ENCODE measurements around the gene LRRC51. TPM values are rescaled to one million over a fixed set of nuclear protein-coding genes. Genes with fewer than 3 reads are reported as not detected.

The LRRC51 gene, protein sequence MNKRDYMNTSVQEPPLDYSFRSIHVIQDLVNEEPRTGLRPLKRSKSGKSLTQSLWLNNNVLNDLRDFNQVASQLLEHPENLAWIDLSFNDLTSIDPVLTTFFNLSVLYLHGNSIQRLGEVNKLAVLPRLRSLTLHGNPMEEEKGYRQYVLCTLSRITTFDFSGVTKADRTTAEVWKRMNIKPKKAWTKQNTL
- polyA plus RNA-seq (2013, experiment 1 of 2), result 3.7 TPM
- polyA plus RNA-seq (2013, experiment 2 of 2), result 4.3 TPM

DNA sequence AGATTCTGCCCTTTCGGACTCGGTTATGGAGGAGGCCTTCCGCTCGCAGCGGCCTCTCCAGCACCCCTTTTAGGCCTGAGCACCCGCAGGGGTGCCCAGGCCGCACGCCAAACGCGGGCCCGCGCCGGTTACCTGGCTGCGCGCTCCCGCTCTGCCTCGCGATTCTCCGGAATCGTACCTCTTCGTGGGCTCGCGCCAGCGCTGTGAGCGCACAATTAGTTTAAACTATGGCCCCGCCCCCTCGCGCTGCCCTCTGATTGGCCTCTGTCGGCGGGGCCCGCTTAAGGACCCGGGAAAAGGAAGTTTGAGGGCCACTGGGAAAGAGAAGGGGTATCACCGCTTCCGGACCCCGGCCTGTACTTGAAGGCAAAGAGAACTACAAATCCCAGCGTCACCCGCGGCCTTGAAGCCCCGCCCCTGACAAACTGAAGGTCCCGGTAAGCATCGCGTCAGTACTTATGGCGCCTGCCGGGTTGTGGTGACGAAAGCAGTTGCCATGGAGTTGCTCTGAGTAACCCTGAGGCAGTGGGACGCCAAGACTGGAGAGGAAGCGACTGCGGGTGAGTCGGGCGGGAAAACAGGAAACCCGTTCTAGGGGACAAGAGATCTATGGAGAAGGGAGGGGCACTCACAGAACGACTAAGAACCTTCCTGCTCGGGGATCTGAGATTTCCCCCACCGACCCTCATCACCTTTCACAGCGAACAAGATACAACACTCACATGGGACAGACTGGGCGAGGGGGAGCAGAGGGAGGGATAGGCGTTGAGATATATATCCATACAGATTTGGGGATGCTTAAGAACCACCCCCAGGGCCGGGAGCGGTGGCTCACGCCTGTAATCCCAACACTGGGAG is at the start of gene LRRC51, which contains the start of gene NUMA1:
LRRC51 (plus strand) TSS at position 525 of the 858 bp plus-strand sequence. CDS start 8,234 bp downstream, outside the sequence.
NUMA1 (minus strand) TSS at position 217 of the 858 bp plus-strand sequence. CDS start 44,599 bp downstream, outside the sequence.
- H4K8ac ChIP-seq (ENCODE audit: low read depth, low read length), result no peak within 1 kb of the TSS
- H2AK5ac ChIP-seq (ENCODE audit: low read length), result no peak within 1 kb of the TSS
- H2BK15ac ChIP-seq (replicated peaks; ENCODE audit: low read depth), result no peak within 1 kb of the TSS
- H3K56ac ChIP-seq (ENCODE audit: low read length), result peak within 1 kb of the TSS; percentile 95
- H3K23ac ChIP-seq (ENCODE audit: low read length), result no peak within 1 kb of the TSS
- DNase-seq, result peak; percentile 100
- H3K18ac ChIP-seq (ENCODE audit: low read length), result peak within 1 kb of the TSS; percentile 78
- peak within 1 kb of the TSS; percentile 92 for H3K4me2 ChIP-seq (ENCODE audit: low read length)
- no CpG with 5 or more reads among the region's 60 CpGs for WGBS (ENCODE audit: extremely low coverage, insufficient coverage, low lambda C conversion rate)
- no peaks in the 10 kb centered on the region for H3K27me3 ChIP-seq (ENCODE audit: insufficient read depth, low read length, poor library complexity)
- peak within 1 kb of the TSS; percentile 85 for H4K5ac ChIP-seq (ENCODE audit: low read length)
- peaks cover 28% of the 10 kb centered on the region for H3K79me2 ChIP-seq (ENCODE audit: control insufficient read depth, insufficient read depth, low read length)
- H3K79me1 ChIP-seq (ENCODE audit: low read length), result peaks cover 3% of the 10 kb centered on the region
- H2BK5ac ChIP-seq (ENCODE audit: low read length), result peak within 1 kb of the TSS; percentile 79
- peak within 1 kb of the TSS; percentile 48 for H2BK120ac ChIP-seq (ENCODE audit: low read depth, low read length)
- peak within 1 kb of the TSS; percentile 92 for H3K9ac ChIP-seq (ENCODE audit: low read length)
- H3K27ac ChIP-seq (ENCODE audit: low read depth, low read length), result peak within 1 kb of the TSS; percentile 88
- peak within 1 kb of the TSS; percentile 96 for H3K4me3 ChIP-seq (ENCODE audit: low read length)
- no peaks in the 10 kb centered on the region for H3K36me3 ChIP-seq (ENCODE audit: control insufficient read depth, insufficient read depth, low read length)
- peak within 1 kb of the TSS; percentile 65 for H3K4ac ChIP-seq (ENCODE audit: low read depth, low read length)
- H3K4me1 ChIP-seq (ENCODE audit: control insufficient read depth, low read depth, low read length), result no peaks in the 10 kb centered on the region

DNA sequence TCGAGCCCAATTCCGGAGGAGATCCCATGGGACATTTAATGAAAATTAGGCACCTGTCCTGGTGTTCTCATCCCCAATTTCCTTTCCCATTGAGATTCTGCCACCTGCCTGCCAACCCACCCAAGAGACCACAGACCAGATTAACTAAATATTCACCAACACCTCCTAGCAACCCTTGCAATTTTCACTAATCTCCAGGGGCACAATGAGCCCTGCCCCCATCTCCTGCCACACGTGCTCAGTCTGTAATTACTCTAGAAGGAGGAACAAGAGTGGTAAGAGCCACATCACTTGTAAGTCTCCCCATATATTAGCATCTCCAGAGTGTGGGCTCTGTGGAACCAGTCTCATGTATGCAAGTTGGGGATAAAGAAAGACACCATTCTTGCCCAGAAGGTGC is 44.0 kb upstream of the LRRC51 start:
- peaks cover 39% of the 10 kb centered on the region for H3K79me2 ChIP-seq (ENCODE audit: control insufficient read depth, insufficient read depth, low read length)
- no peak overlapping the region for H2BK120ac ChIP-seq (ENCODE audit: low read depth, low read length)
- H3K23ac ChIP-seq (ENCODE audit: low read length), result no peak overlapping the region
- H3K4me2 ChIP-seq (ENCODE audit: low read length), result no peak overlapping the region
- H3K27me3 ChIP-seq (ENCODE audit: insufficient read depth, low read length, poor library complexity), result no peaks in the 10 kb centered on the region
- H3K9ac ChIP-seq (ENCODE audit: low read length), result no peak overlapping the region
- peaks cover 27% of the 10 kb centered on the region for H3K79me1 ChIP-seq (ENCODE audit: low read length)
- no peak overlapping the region for H2AK5ac ChIP-seq (ENCODE audit: low read length)
- no peak overlapping the region for H3K56ac ChIP-seq (ENCODE audit: low read length)
- no peak for DNase-seq
- no peak overlapping the region for H3K4ac ChIP-seq (ENCODE audit: low read depth, low read length)
- no peak overlapping the region for H2BK5ac ChIP-seq (ENCODE audit: low read length)
- no peak overlapping the region for H3K18ac ChIP-seq (ENCODE audit: low read length)
- no peak overlapping the region for H3K4me3 ChIP-seq (ENCODE audit: low read length)
- no peak overlapping the region for H4K5ac ChIP-seq (ENCODE audit: low read length)
- peaks cover 11% of the 10 kb centered on the region for H3K4me1 ChIP-seq (ENCODE audit: control insufficient read depth, low read depth, low read length)
- H4K8ac ChIP-seq (ENCODE audit: low read depth, low read length), result no peak overlapping the region
- no CpG with 5 or more reads among the region's 3 CpGs for WGBS (ENCODE audit: extremely low coverage, insufficient coverage, low lambda C conversion rate)
- H3K27ac ChIP-seq (ENCODE audit: low read depth, low read length), result no peak overlapping the region
- no peaks in the 10 kb centered on the region for H3K36me3 ChIP-seq (ENCODE audit: control insufficient read depth, insufficient read depth, low read length)
- no peak overlapping the region for H2BK15ac ChIP-seq (replicated peaks; ENCODE audit: low read depth)

DNA sequence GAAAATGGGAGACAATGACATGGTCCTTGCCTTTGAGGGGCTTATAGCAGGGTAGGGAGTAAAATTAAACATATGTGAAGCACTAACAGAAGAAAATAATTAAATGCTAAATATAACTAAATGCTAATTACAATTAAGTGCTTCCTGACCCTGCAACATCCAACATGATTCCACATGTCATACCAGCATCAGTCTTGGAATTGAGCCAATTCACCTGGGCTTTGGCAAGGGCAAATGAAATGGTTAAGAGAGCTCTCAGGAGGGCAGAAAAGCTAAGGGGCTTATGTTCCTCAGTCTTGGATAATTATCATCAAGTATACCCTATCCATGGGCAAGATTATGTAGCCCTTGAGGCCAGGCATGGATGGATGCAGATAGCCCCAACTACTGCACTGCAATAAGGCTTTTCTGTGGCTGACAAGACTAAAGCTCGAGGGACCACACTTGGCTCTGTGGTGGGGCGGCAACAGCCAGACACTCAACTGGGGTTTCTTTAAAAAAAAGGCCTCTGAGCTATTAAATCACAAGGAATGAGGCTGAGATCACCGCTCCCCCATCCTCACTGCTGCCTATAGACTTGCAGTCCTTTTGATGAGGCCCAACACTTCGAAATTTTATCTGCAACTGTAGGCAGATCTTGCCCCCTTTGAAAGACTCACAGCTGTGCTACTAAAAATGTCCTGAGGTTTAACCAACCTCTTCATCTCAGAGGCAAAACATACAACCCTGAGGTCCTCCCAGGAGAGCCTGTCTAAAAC is 42.9 kb upstream of the LRRC51 start:
- Histone ChIP-seq H3K4ac (ENCODE audit: low read depth, low read length) (no peak overlapping the region), H2BK5ac (ENCODE audit: low read length) (no peak overlapping the region), H3K23ac (ENCODE audit: low read length) (no peak overlapping the region), H3K36me3 (ENCODE audit: control insufficient read depth, insufficient read depth, low read length) (no peaks in the 10 kb centered on the region), H3K56ac (ENCODE audit: low read length) (no peak overlapping the region), H3K9ac (ENCODE audit: low read length) (no peak overlapping the region), H2BK120ac (ENCODE audit: low read depth, low read length) (no peak overlapping the region), H3K79me1 (ENCODE audit: low read length) (peaks cover 31% of the 10 kb centered on the region), H2BK15ac (replicated peaks; ENCODE audit: low read depth) (no peak overlapping the region), H3K27me3 (ENCODE audit: insufficient read depth, low read length, poor library complexity) (no peaks in the 10 kb centered on the region), H4K8ac (ENCODE audit: low read depth, low read length) (no peak overlapping the region), H3K79me2 (ENCODE audit: control insufficient read depth, insufficient read depth, low read length) (peaks cover 41% of the 10 kb centered on the region), H2AK5ac (ENCODE audit: low read length) (no peak overlapping the region), H3K27ac (ENCODE audit: low read depth, low read length) (no peak overlapping the region), H3K4me1 (ENCODE audit: control insufficient read depth, low read depth, low read length) (peaks cover 15% of the 10 kb centered on the region), H3K18ac (ENCODE audit: low read length) (no peak overlapping the region), H3K4me3 (ENCODE audit: low read length) (no peak overlapping the region), H3K4me2 (ENCODE audit: low read length) (no peak overlapping the region), H4K5ac (ENCODE audit: low read length) (no peak overlapping the region)
- WGBS (ENCODE audit: extremely low coverage, insufficient coverage, low lambda C conversion rate), result no CpG with 5 or more reads among the region's 4 CpGs
- DNase-seq, result no peak

DNA sequence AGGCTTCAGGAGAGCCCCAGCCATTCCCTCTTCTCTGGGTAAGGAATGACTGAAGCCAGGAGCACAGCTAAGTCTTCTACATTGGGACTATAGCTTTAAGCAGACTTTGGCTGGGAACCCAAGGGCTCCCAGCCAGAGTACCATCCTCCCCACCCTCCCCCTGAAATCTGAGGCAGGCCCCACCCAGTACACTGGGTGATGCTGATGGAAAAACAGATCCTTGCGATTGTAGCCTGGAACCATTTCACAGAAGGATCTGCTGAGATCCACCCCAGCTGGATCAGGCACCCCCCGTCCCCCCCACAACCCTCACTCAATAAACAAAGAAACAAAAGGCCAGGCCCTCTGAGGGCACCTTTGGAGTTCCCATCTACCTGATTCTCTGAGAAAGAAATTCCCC is 42.2 kb upstream of the LRRC51 start:
- no peak for DNase-seq
- Histone ChIP-seq H4K8ac (ENCODE audit: low read depth, low read length) (no peak overlapping the region), H3K9ac (ENCODE audit: low read length) (no peak overlapping the region), H3K4ac (ENCODE audit: low read depth, low read length) (no peak overlapping the region), H3K56ac (ENCODE audit: low read length) (no peak overlapping the region), H2BK15ac (replicated peaks; ENCODE audit: low read depth) (no peak overlapping the region), H3K27ac (ENCODE audit: low read depth, low read length) (no peak overlapping the region), H3K4me2 (ENCODE audit: low read length) (no peak overlapping the region), H2AK5ac (ENCODE audit: low read length) (no peak overlapping the region), H2BK120ac (ENCODE audit: low read depth, low read length) (no peak overlapping the region), H3K27me3 (ENCODE audit: insufficient read depth, low read length, poor library complexity) (no peaks in the 10 kb centered on the region), H3K4me1 (ENCODE audit: control insufficient read depth, low read depth, low read length) (peaks cover 15% of the 10 kb centered on the region), H2BK5ac (ENCODE audit: low read length) (no peak overlapping the region), H3K4me3 (ENCODE audit: low read length) (no peak overlapping the region), H3K79me1 (ENCODE audit: low read length) (peaks cover 31% of the 10 kb centered on the region), H3K36me3 (ENCODE audit: control insufficient read depth, insufficient read depth, low read length) (no peaks in the 10 kb centered on the region), H3K79me2 (ENCODE audit: control insufficient read depth, insufficient read depth, low read length) (peaks cover 41% of the 10 kb centered on the region), H3K18ac (ENCODE audit: low read length) (no peak overlapping the region), H3K23ac (ENCODE audit: low read length) (no peak overlapping the region), H4K5ac (ENCODE audit: low read length) (no peak overlapping the region)
- WGBS (ENCODE audit: extremely low coverage, insufficient coverage, low lambda C conversion rate), result no CpG with 5 or more reads among the region's 2 CpGs

DNA sequence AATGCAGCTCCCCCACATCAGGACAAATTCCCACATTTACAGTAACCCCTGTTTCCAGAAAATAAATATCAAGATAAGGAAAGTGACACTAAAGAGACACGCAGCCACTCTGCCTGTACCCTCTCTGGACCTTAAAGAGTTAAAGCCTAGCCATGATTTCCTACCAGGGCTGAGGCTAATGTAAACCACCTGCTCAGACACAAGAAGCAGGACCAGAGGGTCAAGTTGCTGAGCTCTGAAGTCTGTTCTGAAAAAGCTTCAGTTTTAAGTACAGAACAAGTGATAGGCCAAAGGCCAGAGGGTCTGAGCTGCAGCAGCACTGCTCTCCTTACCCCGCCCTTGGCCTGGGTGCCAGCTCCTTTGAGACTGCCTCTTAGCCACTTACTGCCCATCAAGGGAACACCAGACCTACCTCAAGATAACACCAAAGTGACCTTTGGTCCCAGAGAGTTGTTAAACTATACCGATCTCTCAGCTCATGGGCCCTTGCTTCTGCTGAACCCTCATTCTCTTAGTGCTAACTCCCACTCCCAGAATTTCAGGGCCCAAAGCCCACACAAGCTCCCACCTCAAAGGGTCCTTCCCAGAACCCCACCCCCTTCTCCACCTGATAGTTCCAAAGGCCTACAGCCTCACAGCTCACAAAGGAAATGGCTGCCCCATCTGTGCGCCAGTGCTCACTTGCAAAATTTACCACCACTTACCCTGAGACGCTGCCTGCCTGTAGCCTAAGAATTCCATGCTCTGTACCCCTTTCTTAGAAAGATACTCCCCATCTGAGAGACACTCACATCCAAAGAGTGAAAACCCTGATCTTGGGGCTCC is 41.4 kb upstream of the LRRC51 start:
- Histone ChIP-seq H3K4me3 (ENCODE audit: low read length) (no peak overlapping the region), H3K79me2 (ENCODE audit: control insufficient read depth, insufficient read depth, low read length) (peaks cover 41% of the 10 kb centered on the region), H2BK120ac (ENCODE audit: low read depth, low read length) (no peak overlapping the region), H3K9ac (ENCODE audit: low read length) (peak overlapping the region; percentile 26), H3K79me1 (ENCODE audit: low read length) (peaks cover 32% of the 10 kb centered on the region), H3K4ac (ENCODE audit: low read depth, low read length) (no peak overlapping the region), H2BK15ac (replicated peaks; ENCODE audit: low read depth) (no peak overlapping the region), H2BK5ac (ENCODE audit: low read length) (no peak overlapping the region), H3K56ac (ENCODE audit: low read length) (peak overlapping the region; percentile 62), H3K27me3 (ENCODE audit: insufficient read depth, low read length, poor library complexity) (no peaks in the 10 kb centered on the region), H4K8ac (ENCODE audit: low read depth, low read length) (no peak overlapping the region), H3K4me1 (ENCODE audit: control insufficient read depth, low read depth, low read length) (peaks cover 15% of the 10 kb centered on the region), H3K18ac (ENCODE audit: low read length) (no peak overlapping the region), H3K4me2 (ENCODE audit: low read length) (no peak overlapping the region), H2AK5ac (ENCODE audit: low read length) (no peak overlapping the region), H3K23ac (ENCODE audit: low read length) (peak overlapping the region; percentile 15), H3K36me3 (ENCODE audit: control insufficient read depth, insufficient read depth, low read length) (no peaks in the 10 kb centered on the region), H3K27ac (ENCODE audit: low read depth, low read length) (no peak overlapping the region), H4K5ac (ENCODE audit: low read length) (no peak overlapping the region)
- no peak for DNase-seq
- no CpG with 5 or more reads among the region's 5 CpGs for WGBS (ENCODE audit: extremely low coverage, insufficient coverage, low lambda C conversion rate)
